Forelimb muscle (tissue), 1 donor: Measurements from ENCODE around the gene B9D1. TPM values are rescaled to one million over a fixed set of nuclear protein-coding genes. Genes with fewer than 3 reads are reported as not detected.

Experiments
- DNase-seq: peaks from one replicate; pipeline ENCODE4 v3.0.0-alpha.2; 2013; ENCODE audit warnings: low read depth
- polyA plus RNA-seq: library from polyadenylated mRNA; unstranded; fragments of 120-200 nt; gene quantifications from one replicate; pipeline ENCODE4 v1.2.1, GENCODE V29; 2013; ENCODE audit not compliant: insufficient read length

Gene B9D1
- polyA plus RNA-seq, 1 donor: 6.3 TPM

DNA sequence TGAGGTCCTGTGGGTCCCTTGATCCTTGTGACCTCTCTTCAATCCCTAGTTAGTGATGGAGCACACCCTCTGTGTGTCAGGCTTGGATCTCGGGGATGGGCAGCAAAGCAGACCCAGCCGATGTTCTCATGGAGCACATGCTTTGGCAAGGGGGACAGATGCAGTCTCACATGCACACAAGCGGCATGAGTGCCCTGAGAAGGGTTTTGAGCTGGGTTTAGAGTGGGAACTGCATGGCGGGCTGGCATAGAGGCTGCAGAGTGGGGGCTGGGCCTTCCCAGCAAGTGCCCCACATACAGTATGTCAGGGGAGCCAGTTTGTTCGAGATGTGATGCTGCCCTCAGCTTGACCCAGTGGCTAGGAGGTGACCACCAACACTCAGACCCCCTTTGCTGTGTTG, 41.6 kb downstream of the B9D1 start:
- DNase-seq: no peak

DNA sequence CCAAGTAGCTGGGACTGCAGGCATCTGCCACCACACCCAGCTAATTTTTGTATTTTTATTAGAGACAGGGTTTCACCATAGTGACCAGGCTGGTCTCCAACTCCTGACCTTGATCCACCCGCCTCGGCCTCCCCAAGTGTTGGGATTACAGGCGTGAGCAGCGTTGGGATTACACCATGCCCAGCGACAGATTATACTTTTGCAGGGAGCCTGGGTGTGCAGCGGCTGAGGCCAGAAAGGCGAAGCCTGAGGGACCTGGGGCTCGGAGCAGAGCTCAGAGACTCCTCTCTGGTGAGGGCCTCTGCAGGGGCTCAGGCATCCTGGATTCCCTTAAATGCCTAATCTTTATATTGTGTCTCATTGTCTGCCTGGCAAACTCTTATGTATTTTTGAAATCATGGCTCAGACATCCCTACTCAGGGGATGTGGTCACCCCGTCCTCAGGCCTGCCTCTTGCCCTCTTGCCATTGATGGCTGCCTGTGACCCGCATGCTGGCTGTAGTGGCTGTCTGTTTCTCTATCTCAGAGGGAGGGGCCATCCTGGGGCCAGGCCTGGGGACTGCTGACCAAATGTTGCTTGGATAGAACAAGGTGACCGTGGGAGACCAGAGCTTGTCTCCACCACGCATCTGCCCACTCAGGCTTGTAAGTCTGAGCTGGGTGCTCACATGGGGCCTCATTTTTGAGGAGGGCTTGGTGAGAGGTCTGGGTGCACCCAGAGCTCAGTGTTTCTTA, 42.6 kb downstream of the B9D1 start:
- DNase-seq: no peak

DNA sequence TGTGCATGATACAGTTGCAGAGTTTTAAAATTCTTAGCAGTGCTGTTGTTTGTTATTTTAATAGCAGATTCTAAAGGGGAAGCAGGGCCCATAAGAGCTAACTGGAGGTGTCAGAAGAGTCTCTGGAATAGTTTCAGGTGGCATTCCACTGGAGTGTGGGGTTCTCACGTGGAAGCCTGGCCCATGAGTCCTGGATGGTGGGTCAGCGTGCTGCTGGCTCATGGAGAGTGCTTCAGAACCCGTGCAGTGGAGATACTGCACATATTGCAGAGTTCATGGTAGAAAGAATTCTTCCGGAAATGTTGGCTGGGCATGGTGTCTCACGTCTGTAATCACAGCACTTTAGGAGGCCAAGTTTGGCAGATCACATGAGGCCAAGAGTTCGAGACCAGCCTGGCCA, 43.9 kb downstream of the B9D1 start:
- DNase-seq: no peak

DNA sequence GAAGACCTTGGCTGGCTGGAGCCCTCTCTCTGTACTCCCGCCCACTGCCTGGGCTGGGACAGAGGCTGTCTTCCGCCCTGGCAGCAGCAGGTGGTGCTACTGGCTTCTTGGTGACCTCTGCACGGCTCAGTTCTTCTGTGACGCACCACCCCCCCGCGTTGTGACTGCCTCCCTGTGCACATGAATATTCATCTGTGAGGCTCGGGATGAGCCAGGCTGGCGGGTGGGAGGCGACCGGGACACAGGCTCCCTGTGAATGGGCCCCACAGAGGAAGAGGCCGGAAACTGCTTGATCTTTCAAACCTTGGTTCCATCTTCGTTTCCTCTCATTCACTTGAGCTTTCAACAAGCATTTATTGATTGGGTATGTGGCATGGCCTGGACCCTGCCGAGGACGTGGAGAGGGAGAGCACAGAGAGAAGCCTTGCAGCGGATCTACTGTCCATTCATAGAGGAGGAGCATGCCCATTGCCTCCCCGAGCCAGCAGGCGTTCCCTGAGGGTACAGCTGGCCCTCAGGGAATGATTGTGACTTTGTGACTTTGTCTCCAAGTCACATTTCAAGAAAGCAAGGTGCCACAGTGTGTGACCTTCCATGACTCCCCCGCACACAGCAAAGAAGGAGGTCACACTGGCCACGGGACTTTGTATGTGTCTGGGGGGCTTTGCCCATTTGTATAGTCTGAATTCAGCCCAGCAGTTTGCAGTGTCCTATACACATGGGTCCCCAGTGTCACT, 45.0 kb downstream of the B9D1 start:
- peak; percentile 20 for DNase-seq

DNA sequence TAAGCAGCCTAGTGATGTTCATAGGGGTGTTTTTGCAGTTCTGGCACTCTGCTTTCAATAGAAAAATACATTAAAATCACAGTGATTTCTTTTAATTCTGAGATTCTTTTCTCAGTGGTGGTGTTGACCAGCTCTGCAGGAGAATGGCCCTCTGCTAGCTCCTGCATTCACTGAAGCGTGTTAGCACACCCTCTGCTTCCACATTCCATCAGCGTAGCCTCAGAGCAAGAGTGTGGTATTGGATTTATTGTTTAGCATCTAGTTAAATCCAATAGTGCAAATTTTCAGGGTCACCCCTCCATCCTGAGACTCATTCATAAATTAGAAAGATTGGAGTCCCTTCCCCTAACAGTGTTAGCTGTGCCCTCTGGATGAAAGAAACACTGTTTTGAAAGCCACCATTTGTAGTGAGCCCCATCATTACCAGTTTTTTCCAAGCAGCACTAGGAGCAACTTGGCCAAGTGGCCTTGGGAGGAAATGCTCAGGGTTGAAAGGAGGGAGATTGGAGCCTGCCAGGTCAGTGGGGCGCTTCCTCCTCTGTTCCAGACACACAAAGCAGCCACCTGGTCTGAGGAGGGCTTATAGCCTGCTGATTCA, 45.7 kb downstream of the B9D1 start:
- DNase-seq: no peak

DNA sequence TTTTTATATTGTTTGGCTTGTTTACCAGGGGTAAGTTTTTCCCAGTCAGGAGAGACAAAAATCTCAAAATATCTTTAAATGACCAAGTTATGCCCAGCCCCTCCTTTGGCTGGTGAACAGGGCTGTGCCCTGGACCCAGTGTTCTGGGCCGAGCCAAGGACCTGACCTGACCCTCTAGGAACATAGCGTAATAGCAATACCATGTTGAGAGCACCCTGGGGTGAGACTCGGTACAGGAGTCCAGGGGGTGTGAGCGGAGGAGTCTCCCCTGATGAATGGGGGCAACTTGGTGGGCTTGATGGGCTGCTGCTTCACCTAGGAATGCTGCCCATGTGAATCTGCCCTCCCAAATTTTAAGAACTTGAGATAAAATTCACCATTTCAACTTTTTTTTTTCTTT, 47.4 kb downstream of the B9D1 start:
- no peak for DNase-seq

DNA sequence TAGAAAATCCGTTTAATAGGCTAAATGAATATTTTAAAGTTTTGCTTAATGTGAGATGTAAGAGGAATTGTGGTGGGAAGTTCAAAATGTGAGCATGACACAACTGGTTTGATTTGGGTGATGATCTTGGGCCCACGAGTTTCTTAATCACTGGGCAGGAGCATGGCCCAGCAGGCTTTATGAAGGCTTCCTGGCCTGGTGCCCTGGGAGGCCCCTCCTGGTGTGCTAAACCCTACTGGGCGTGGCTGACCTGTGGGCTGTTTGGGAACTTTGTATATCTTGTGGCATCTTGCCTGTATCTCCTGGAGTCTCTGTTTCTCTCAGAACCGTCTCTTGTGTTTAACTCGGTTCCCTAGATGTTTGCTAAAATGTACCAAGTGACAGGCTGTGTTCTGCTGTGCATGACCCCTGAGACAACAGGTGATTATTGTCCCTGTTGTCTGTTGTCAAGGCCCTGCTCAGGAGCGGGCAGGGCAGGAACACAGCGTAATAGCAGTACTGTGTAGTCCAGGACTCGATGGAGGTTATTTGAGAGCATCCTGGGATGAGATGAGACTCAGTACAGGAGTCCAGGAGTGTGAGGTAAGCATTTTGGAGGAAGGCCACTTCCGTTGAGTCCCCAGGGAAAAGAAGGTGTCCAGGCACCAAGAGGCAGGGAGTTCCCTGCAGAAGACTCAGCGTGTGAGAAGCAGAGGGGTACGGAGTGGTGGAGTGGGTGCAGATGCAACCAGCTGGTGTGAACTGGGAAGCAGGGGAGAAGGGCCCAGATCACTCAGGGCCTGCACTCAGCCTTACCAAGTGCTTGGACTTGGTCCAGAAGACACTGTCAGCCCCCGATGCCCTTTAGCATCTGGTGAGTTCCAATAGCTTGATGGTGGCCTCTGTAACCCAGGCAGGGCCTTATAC, 48.5 kb downstream of the B9D1 start:
- no peak for DNase-seq

DNA sequence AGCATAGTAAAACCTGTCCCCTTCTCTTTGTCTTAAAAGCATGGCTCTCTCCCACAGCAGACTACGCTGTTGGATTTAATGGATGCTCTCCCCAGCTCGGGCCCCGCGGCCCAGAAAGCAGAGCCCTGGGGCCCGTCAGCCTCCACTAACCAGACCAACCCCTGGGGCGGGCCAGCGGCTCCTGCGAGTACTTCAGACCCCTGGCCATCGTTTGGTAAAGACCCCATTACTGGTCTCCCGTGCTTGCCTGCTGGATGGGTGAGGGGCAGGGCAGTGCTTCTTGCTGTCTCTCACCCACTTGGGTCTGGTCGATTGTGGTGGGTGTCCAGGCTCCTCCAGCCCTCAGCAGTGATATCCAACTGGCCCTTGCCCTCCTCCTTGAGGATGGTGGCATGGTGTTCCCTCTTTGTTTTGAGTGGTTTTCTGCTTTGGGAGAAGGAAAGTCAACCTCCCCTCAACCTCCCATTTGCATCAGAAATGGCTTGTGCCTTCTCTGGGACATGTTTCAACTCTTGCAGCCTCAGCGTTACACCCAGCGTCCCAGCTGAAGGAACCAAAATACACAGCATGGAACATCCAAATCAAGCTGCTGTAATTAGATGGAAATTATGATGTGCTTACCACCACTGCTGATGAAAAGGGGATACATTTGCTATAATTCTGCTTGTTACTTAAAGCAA, 49.3 kb downstream of the B9D1 start:
- no peak for DNase-seq

DNA sequence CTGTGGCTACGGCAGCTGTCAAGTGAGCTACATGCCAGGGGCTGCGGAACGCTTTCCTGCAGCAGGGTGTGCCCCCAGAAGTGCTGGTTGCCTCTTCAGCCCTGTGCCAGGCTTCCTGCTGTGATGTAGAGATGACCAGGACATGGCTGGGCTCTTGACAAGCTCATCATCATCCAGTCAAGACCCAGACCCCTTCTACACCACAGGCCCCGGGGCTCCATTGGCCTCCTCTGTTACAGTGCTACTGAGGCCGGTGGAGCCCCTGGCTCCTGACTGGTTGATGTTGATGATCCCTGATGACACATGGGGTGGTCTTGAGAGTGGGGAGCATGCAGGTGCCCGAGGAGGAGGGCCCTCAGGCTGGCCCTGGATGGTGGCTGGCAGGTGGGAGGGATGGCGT, 50.1 kb downstream of the B9D1 start:
- no peak for DNase-seq

DNA sequence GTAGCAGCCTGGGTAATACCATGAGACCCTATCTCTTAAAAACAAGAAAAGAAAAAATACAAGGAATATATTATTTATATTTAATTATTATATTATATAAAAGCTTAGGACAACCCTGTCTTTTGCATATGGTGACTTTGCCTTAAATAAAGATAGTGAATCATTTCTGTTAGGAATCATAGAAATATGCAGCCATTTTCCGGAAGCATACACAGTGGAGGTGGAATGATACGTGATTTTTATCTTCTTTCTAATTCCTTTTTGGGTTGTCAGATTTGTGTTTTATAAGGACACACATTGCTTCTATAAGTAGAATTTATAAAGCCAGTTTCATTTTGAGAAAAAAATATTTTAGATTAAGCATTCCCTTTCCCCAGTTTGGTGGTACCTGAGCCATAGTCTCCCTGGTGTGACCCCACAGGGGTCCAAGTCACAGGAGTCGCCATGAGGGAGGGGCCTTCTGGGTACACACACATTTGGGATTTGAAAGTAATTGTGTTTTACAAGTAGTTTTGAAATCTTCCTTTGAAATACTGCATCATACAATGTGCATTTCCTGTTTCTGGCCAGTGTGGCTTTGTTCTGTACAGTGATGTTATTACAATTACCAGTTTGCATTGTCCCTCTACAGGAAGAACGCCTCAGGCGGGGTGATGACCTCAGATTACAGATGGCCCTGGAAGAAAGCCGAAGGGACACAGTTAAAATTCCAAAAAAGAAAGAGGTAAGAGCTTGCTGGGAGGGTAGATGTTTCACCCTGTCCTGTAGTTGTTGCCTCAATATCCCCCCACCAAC, 50.9 kb downstream of the B9D1 start:
- DNase-seq: no peak

DNA sequence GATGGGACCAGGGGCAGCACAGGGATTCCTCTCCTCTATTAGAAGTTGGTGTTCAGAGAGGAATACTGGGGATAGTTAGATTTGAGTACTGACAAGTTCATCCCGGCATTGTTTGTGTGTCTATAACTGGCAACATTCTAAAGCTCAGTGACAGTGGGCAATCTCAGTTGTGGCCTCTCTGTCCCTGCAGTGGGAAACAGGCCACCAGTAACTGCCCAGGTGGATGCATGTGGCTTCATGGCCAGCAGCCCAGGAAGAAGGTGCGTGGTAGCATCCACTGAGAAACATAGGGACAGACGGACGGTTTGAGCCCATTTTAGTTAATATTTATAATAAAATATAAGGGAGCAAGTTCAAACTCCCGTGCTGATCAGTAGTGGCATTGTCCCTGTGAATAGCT, 51.5 kb downstream of the B9D1 start:
- no peak for DNase-seq

DNA sequence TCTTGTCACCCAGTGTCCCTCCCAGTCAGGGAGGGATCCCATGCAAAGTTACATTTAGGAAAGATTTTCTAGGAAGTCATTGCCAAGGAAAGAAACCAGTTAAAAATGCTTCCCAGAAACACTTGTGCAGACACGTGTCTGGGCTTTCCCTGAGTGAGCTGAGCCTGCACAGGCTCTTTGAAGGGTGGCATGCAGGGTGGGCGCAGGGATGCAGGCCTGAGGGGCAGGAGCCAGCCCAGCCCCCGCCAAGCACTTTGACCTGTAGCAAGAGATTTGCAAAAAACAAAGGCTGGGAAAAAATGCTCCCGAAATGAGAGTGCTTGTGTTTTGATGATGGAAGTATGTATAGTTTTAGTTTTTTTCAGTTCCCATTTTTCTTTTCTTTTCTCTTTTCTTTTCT, 52.4 kb downstream of the B9D1 start:
- DNase-seq: no peak

DNA sequence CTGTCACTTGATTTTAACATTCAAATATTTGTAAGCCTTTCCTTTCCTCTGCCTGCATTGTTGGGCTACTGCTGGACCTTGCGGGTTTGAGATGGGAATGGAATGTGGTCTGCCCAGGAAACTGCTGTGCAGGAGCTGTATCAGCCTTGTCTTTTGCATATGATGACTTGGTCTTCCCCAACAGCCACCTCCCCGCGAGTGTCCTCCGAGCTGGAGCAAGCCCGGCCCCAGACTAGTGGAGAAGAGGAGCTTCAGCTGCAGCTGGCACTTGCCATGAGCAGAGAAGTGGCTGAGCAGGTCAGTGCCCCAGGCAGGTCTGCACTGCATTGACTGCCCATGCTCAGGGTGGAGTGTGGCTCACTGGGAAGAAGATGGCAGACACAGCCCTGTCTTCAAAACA, 52.8 kb downstream of the B9D1 start:
- DNase-seq: no peak

DNA sequence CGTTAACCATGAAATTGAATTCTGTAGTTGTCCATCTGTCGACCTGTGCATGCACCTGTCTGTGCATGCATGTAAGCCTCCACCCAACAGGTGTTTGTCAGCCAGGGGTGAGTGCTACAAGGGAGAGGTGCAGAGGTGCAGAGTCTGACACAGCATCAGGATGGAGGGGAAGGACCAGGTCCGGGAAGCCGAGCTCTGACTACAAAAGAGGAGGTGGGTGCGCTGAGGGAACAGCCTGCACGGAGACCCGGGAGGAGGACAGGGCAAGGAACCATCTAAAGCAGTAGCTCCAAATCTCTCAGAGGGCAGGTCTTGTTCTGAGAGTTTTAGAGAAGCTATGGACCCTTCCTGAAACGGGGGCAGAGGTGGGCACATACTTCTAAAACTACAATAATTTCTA, 54.1 kb downstream of the B9D1 start:
- no peak for DNase-seq

DNA sequence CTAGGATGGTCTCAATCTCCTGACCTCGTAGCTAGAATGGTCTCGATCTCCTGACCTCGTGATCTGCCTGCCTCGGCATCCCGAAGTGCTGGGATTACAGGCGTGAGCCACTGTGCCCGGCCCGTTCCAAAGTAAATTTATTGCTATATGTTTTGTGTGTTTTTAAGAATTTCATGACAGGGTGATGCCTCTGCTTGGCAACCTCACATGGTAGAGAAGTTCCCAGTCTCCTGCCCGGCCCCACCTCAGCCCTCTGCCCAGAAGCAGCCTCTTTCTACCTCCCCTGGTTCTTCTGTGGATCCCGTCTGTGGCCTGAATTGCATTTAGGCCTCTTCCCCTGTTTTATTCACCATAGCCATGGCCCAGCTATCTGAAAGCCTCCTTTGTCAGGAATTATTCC, 55.0 kb downstream of the B9D1 start:
- DNase-seq: no peak

DNA sequence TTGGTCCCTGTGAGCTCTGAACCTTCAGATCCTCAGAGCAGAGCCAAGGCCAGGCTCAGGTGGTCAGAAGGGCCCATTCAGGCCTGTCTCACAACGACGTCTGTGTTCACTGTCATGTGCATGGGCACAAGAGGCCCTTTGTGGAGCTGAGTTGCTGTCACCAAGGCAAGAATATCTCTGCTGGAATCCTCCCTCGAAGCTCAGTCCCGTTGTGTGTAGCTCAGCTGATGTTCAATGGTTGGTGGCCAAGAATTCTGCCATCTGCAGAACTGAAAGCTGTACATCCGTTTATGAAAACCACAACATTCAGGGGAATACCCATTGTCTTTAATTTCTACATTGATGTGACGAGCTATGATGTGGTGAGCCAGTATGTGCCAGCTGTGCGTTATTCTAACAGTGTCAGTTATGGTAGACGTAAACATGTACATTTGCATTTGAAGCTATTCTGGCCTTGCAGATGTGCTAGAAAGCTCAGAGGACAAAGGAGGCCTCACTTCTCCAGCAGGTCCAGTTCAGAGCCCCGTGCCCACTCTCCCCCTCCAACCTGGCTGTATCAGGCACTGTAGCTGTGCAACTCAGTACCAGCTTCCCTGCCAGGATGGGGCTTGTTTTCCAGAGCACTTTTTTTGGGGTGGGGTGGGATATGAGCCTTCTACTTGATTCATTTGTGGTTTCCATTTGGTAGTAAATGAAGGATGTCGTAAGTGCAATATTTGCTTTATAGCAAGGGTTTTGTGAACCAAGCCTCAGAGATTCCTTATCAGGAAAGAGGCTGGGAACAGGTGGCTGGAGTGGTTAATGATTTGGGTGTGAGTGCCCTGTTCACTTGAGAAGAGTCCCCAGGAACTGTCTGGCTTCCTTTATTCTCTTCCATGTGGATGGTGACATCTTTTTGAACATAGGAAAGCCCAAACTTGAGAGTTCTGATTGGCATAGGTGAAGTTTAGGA, 56.1 kb downstream of the B9D1 start:
- DNase-seq: peak; percentile 25

DNA sequence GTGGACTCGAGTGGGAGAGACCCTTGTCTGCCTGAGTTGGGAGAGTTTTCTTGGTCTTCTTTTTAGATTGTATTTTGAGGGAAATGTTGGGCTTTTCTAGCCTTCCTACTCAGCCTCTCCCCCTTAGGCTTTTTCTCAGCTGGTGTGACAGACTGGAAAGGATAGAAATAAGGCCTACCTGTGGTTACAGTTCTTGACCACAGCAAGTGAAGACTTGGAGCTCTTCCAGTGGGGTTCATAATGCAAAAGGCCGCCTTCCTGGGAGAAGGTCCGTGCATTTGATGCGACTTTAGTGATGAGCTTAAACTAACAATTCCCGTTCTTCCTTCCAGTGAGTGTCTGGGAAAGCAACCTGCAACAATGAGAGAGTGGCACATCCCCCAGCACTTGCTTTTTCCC, 56.8 kb downstream of the B9D1 start:
- DNase-seq: no peak

DNA sequence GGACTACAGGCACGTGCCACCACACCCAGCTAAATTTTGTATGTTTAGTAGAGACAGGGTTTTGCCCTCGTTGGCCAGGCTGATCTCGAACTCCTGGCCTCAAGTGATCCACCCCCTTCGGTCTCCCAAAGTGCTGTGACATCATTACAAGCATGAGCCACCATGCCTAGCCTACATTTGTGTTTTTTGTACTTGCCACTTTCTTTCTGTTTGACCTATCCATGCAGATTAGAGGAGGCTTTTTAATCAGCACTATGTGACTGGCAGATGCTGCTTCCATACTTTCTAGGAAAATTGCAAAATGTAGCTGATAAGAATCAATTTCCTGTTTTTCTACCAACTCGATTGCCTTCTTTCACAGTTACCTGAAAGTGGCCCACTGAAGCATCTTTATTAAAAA, 57.3 kb downstream of the B9D1 start:
- DNase-seq: no peak

DNA sequence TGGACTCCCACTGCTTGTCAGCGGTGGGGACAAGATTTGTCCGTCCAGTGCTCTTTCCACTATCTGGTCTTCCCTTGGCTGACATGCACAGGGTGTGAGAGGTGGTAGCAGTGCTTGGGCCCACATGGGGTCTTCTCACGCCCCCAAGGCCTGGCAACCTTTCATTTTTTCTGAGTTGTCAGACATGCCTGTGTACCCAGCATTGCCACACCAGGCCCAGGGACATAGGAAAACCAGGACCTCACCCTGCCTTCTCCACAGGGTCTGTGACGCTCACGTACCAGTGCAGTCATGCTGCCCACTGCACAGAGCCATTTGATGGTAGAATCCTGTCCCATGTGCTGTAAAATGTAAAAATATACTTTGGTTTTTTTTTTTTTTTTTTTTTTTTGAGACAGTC, 57.8 kb downstream of the B9D1 start:
- no peak for DNase-seq

DNA sequence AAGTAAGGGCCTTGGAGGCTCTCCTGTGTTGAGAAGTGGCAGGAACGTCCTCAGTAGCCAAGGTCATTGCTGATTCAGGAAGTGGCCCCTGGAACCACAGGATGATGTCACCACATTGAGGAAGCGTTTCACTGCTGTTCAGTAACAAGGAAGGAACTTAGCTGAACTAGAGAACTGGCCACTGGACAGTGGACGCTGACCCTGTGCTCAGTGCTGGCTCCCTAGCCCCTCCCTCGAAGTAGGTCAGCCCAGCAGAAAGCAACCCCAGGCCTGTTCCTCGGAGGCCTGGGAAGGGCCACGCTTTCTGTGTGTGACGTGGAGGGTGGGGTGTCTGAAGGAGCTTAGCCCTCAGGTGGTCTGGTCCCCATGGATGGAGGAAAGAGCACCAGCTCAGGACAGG, 58.3 kb downstream of the B9D1 start:
- DNase-seq: peak; percentile 19
